Prostate gland (tissue), 2 donors: Measurements from ENCODE around the gene FAM168A. TPM values are rescaled to one million over a fixed set of nuclear protein-coding genes. Genes with fewer than 3 reads are reported as not detected.

Experiments used
- DNase-seq: peaks from one replicate; pipeline ENCODE4 v3.0.0-alpha.2; 2019; ENCODE audit warnings: low spot score
- H3K27ac ChIP-seq, 2 donors: fragments of 200-600 bp; sonication (generic); 2 replicates each; pipeline ENCODE4 v1.5.1; 2017 to 2019
- H3K27me3 ChIP-seq: fragments of 200-600 bp; sonication (generic); replicated peaks from 2 replicates; pipeline ENCODE4 v1.5.1; 2019; ENCODE audit not compliant: insufficient read depth
- H3K36me3 ChIP-seq, 2 donors: fragments of 200-600 bp; sonication (generic); 1 replicate in 1 of 2; 2 replicates in 1 of 2; pipeline versions ENCODE4 v1.5.1 to v1.8.1; 2017 to 2019
- H3K4me1 ChIP-seq: fragments of 200-600 bp; sonication (generic); replicated peaks from 2 replicates; pipeline ENCODE4 v1.5.1; 2019
- H3K4me3 ChIP-seq, 2 donors: fragments of 200-600 bp; sonication (generic); 2 replicates each; pipeline ENCODE4 v1.5.1; 2017 to 2019
- H3K9me3 ChIP-seq: fragments of 200-600 bp; sonication (generic); 2 replicates; pipeline ENCODE4 v1.5.1; 2017
- CTCF ChIP-seq, 4 experiments: fragments of 200-600 bp in 2 of 4; fragments of 450-650 bp in 2 of 4; sonication (generic) in 2 of 4; IDR thresholded peaks; 1 replicate in 3 of 4; 2 replicates in 1 of 4; pipeline ENCODE4 v1.5.1; 2016 to 2019; ENCODE audit warnings: antibody characterized with exemption in 4 of 4, mild to moderate bottlenecking in 2 of 4, moderate library complexity in 2 of 4
- POLR2A ChIP-seq: fragments of 450-650 bp; IDR thresholded peaks from one replicate; pipeline ENCODE4 v1.6.1; 2016; ENCODE audit warnings: antibody characterized with exemption, mild to moderate bottlenecking
- POLR2AphosphoS5 ChIP-seq: sonication (generic); formaldehyde crosslinking; IDR thresholded peaks from one replicate; pipeline ENCODE4 v1.6.1; 2017; ENCODE audit warnings: antibody characterized with exemption
- WGBS: methylation state at CpG from one replicate; pipeline ENCODE4 v1.1.5; 2018; 5-methylcytosine and 5-hydroxymethylcytosine counted together
- intact Hi-C: fragments of 100-400 bp; cut with DNase I; formaldehyde crosslinking; loops from one replicate; pipeline ENCODE4 v1.14.2; 2022
- total RNA-seq, 2 donors: library from RNA; depleted of rRNA; stranded (reverse); fragments of >200 nt; gene quantifications; one replicate each; pipeline ENCODE4 v1.1.0, GENCODE V29; 2016

Gene FAM168A
- total RNA-seq, 2 donors from 2014 or later: 27.3 to 38.3 TPM

- no peak for DNase-seq
- Histone ChIP-seq H3K27ac (no peak overlapping the region), H3K36me3 (peaks cover 19 to 22% of the 10 kb centered on the region in 2 donors), H3K9me3 (no peaks in the 10 kb centered on the region), H3K27me3 (no peaks in the 10 kb centered on the region), H3K4me3 (no peak overlapping the region), H3K4me1 (no peaks in the 10 kb centered on the region)
- intact Hi-C loops: no loop called here
- WGBS: 77% methylated on average over 24 of the region's 24 CpGs
- TF ChIP-seq POLR2AphosphoS5: no peak
- no peak for TF ChIP-seq CTCF (IDR thresholded peaks at IDR 0.05)
- no peak for TF ChIP-seq POLR2A
These were observed 232.3 kb downstream of the FAM168A start for GRCh38 chr11:73365352-73366264.

GRCh38 chr11:73363147-73363546 lies 234.8 kb downstream of the FAM168A start:
- whole genome bisulfite sequencing: 82% methylated on average over 9 of the region's 9 CpGs

GRCh38 chr11:73361953-73362776 lies 235.7 kb downstream of the FAM168A start:
- 80% methylated on average over 49 of the region's 70 CpGs for WGBS
- TF ChIP-seq CTCF (IDR thresholded peaks at IDR 0.05) (no peak), POLR2A (no peak), POLR2AphosphoS5 (no peak)
- Histone ChIP-seq H3K36me3 (peaks cover 22 to 24% of the 10 kb centered on the region in 2 donors), H3K9me3 (no peaks in the 10 kb centered on the region), H3K4me1 (no peaks in the 10 kb centered on the region), H3K4me3 (no peak overlapping the region), H3K27me3 (no peaks in the 10 kb centered on the region), H3K27ac (no peak overlapping the region)
- no peak for DNase-seq
- intact Hi-C loops: no loop called here

More at GRCh38 chr11:73363147-73363546, 234.8 kb downstream of the FAM168A start:
- H3K27ac ChIP-seq: no peak overlapping the region
- DNase-seq: no peak
- H3K4me3 ChIP-seq: no peak overlapping the region
- H3K27me3 ChIP-seq: no peaks in the 10 kb centered on the region
- no peaks in the 10 kb centered on the region for H3K9me3 ChIP-seq
- intact Hi-C loops: no loop called here
- H3K36me3 ChIP-seq: peaks cover 22 to 24% of the 10 kb centered on the region in 2 donors
- no peak for TF ChIP-seq CTCF (IDR thresholded peaks at IDR 0.05)
- no peaks in the 10 kb centered on the region for H3K4me1 ChIP-seq

- intact Hi-C loops: no loop called here
- no peak for DNase-seq
- Histone ChIP-seq H3K4me1 (no peaks in the 10 kb centered on the region), H3K36me3 (peaks cover 24 to 34% of the 10 kb centered on the region in 2 donors), H3K9me3 (no peaks in the 10 kb centered on the region), H3K27ac (no peak overlapping the region), H3K27me3 (no peaks in the 10 kb centered on the region), H3K4me3 (no peak overlapping the region)
- TF ChIP-seq POLR2AphosphoS5 (no peak), POLR2A (no peak), CTCF (IDR thresholded peaks at IDR 0.05) (no peak)
- WGBS: 93% methylated on average over 8 of the region's 8 CpGs
These were observed 237.1 kb downstream of the FAM168A start for GRCh38 chr11:73360743-73361369.
